ENCODE data around the gene ATP6V0B. TPM values are rescaled to one million over a fixed set of nuclear protein-coding genes. Genes with fewer than 3 reads are reported as not detected.

Gene ATP6V0B
- total and polyA plus RNA-seq, 2 of the 13 experiments (the other 11 are each of a cell fraction or from before 2014, with no cell fraction given), result 157 to 161 TPM

DNA sequence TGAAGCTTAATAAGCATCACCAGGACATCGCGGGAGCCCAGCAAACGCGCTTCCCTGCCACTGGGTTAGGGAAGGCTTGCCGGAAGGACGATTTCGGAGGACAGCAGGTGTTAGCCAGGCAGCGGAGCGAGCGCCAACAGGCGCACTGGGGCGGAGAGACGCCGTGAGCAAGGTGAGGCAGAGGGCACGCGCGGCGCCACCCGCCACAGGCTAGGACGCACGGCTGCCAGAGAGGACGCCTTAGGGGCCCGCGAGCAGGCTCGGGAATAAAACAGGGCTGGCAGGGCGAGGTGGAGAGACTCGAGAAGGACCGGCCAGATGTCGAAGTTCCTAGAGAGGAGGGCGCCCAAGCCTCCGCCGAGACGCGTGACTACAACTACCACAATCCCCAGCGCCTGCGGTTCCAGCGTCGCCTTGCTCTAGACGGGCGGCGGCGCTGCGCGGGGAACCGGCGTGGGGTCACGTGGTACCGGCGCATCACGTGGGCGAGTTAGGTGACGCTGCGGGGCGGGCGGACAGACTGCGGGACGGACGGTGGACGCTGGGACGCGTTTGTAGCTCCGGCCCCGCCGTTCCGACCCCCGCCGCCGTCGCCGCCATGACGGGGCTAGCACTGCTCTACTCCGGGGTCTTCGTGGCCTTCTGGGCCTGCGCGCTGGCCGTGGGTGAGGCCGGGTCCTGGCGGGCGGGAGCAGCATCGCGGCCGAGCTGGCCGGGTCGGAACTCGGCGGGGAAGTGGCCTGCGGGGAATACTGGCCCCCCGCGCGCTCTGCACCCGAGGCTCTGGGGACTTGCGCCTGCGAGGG is at the start of gene ATP6V0B (continued):
- TF ChIP-seq, protein P1, sequence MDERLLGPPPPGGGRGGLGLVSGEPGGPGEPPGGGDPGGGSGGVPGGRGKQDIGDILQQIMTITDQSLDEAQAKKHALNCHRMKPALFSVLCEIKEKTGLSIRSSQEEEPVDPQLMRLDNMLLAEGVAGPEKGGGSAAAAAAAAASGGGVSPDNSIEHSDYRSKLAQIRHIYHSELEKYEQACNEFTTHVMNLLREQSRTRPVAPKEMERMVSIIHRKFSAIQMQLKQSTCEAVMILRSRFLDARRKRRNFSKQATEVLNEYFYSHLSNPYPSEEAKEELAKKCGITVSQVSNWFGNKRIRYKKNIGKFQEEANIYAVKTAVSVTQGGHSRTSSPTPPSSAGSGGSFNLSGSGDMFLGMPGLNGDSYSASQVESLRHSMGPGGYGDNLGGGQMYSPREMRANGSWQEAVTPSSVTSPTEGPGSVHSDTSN (CRISPR knock-in tag; IDR thresholded peaks at IDR 0.05), result no peak
- TF ChIP-seq HDAC2 (CRISPR knock-in tag; IDR thresholded peaks at IDR 0.05) (peak; percentile 63), ZNF556 (CRISPR knock-in tag; IDR thresholded peaks at IDR 0.05; ENCODE audit: borderline replicate concordance) (peak; percentile 18; the same call in 1 of the 2 replicates), PHB2 (IDR thresholded peaks at IDR 0.05; ENCODE audit: partially characterized antibody) (no peak), SRF (IDR thresholded peaks at IDR 0.05; ENCODE audit: low read depth, low read length) (no peak), POLR2AphosphoS2 (IDR thresholded peaks at IDR 0.05; ENCODE audit: low read depth, low read length) (0 out of 2 replicates have a peak, but pooled peaks have one; percentile 52), ZNF724P (CRISPR knock-in tag; IDR thresholded peaks at IDR 0.05; ENCODE audit: borderline replicate concordance) (no peak), PCBP2 (optimal IDR thresholded peaks at IDR 0.05; ENCODE audit: low read depth, low read length, poor library complexity, severe bottlenecking) (no peak), MZF1 (CRISPR knock-in tag; IDR thresholded peaks at IDR 0.05; ENCODE audit: borderline replicate concordance) (no peak), GABPB1 (CRISPR knock-in tag; IDR thresholded peaks at IDR 0.05) (peak; percentile 92), ZNF749 (CRISPR knock-in tag; IDR thresholded peaks at IDR 0.05; ENCODE audit: borderline replicate concordance) (peak; percentile 74; the same call in 1 of the 2 replicates), HIVEP1 (CRISPR knock-in tag; IDR thresholded peaks at IDR 0.05) (peak; percentile 71; the same call in 1 of the 2 replicates), FIP1L1 (IDR thresholded peaks at IDR 0.05; ENCODE audit: borderline replicate concordance, insufficient read depth, low read depth, low read length) (no peak), SIN3A (IDR thresholded peaks at IDR 0.05; ENCODE audit: borderline replicate concordance, low read depth, low read length) (peak; percentile 94; the same call in 1 of the 2 replicates)
- TF ChIP-seq, protein P2, sequence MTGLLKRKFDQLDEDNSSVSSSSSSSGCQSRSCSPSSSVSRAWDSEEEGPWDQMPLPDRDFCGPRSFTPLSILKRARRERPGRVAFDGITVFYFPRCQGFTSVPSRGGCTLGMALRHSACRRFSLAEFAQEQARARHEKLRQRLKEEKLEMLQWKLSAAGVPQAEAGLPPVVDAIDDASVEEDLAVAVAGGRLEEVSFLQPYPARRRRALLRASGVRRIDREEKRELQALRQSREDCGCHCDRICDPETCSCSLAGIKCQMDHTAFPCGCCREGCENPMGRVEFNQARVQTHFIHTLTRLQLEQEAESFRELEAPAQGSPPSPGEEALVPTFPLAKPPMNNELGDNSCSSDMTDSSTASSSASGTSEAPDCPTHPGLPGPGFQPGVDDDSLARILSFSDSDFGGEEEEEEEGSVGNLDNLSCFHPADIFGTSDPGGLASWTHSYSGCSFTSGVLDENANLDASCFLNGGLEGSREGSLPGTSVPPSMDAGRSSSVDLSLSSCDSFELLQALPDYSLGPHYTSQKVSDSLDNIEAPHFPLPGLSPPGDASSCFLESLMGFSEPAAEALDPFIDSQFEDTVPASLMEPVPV (CRISPR knock-in tag; IDR thresholded peaks at IDR 0.05), result peak; percentile 74; the same call in 1 of the 2 replicates
- TF ChIP-seq, protein P3, sequence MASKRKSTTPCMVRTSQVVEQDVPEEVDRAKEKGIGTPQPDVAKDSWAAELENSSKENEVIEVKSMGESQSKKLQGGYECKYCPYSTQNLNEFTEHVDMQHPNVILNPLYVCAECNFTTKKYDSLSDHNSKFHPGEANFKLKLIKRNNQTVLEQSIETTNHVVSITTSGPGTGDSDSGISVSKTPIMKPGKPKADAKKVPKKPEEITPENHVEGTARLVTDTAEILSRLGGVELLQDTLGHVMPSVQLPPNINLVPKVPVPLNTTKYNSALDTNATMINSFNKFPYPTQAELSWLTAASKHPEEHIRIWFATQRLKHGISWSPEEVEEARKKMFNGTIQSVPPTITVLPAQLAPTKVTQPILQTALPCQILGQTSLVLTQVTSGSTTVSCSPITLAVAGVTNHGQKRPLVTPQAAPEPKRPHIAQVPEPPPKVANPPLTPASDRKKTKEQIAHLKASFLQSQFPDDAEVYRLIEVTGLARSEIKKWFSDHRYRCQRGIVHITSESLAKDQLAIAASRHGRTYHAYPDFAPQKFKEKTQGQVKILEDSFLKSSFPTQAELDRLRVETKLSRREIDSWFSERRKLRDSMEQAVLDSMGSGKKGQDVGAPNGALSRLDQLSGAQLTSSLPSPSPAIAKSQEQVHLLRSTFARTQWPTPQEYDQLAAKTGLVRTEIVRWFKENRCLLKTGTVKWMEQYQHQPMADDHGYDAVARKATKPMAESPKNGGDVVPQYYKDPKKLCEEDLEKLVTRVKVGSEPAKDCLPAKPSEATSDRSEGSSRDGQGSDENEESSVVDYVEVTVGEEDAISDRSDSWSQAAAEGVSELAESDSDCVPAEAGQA (IDR thresholded peaks at IDR 0.05; ENCODE audit: low read depth), result peak; percentile 67; the same call in 1 of the 2 replicates
- TF ChIP-seq, protein P3 (CRISPR knock-in tag; IDR thresholded peaks at IDR 0.05; ENCODE audit: borderline replicate concordance), result no peak
- TF ChIP-seq, protein P4, sequence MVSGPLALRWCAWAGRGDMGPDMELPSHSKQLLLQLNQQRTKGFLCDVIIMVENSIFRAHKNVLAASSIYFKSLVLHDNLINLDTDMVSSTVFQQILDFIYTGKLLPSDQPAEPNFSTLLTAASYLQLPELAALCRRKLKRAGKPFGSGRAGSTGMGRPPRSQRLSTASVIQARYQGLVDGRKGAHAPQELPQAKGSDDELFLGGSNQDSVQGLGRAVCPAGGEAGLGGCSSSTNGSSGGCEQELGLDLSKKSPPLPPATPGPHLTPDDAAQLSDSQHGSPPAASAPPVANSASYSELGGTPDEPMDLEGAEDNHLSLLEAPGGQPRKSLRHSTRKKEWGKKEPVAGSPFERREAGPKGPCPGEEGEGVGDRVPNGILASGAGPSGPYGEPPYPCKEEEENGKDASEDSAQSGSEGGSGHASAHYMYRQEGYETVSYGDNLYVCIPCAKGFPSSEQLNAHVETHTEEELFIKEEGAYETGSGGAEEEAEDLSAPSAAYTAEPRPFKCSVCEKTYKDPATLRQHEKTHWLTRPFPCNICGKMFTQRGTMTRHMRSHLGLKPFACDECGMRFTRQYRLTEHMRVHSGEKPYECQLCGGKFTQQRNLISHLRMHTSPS (CRISPR knock-in tag; IDR thresholded peaks at IDR 0.05; ENCODE audit: low read depth), result peak; percentile 48; the same call in 1 of the 2 replicates

Measured in HepG2 (cell line).